Measurements from ENCODE around the gene SLC8A2.
A peak's percentile ranks its signal among the peaks of the same experiment; 100 is the strongest.

SLC8A2 gene

GRCh38 chr19:47448360-47448727 lies 23.3 kb downstream of the SLC8A2 start:
- no peak for DNase-seq

GRCh38 chr19:47447470-47448359 lies 24.0 kb downstream of the SLC8A2 start:
- DNase-seq = peak; percentile 77

- peak; percentile 56 for DNase-seq
Observed at GRCh38 chr19:47446534-47447469, 24.9 kb downstream of the SLC8A2 start.

- DNase-seq = peak; percentile 54
Observed at GRCh38 chr19:47445937-47446402, 25.7 kb downstream of the SLC8A2 start.

GRCh38 chr19:47445527-47445926 lies 26.2 kb downstream of the SLC8A2 start:
- DNase-seq = no peak

- peak; percentile 31 for DNase-seq
Observed at GRCh38 chr19:47444388-47444821, 27.3 kb downstream of the SLC8A2 start.

GRCh38 chr19:47443331-47443730 lies 28.4 kb downstream of the SLC8A2 start:
- no peak for DNase-seq

GRCh38 chr19:47438793-47439220 lies 32.9 kb downstream of the SLC8A2 start:
- DNase-seq = no peak

- no peak for DNase-seq
Observed at GRCh38 chr19:47437500-47437899, 34.2 kb downstream of the SLC8A2 start.

- peak; percentile 89 for DNase-seq
Observed at GRCh38 chr19:47436712-47437401, 34.8 kb downstream of the SLC8A2 start.

- no peak for DNase-seq
Observed at GRCh38 chr19:47435883-47436417, 35.7 kb downstream of the SLC8A2 start.

GRCh38 chr19:47435196-47435595 lies 36.5 kb downstream of the SLC8A2 start:
- no peak for DNase-seq

- no peak for DNase-seq
Observed at GRCh38 chr19:47434088-47434487, 37.6 kb downstream of the SLC8A2 start.

GRCh38 chr19:47433121-47433520 lies 38.6 kb downstream of the SLC8A2 start:
- DNase-seq = no peak

GRCh38 chr19:47432499-47432898 lies 39.2 kb downstream of the SLC8A2 start:
- DNase-seq = no peak

GRCh38 chr19:47432091-47432490 lies 39.6 kb downstream of the SLC8A2 start:
- no peak for DNase-seq

GRCh38 chr19:47430041-47430802 lies 41.5 kb downstream of the SLC8A2 start:
- DNase-seq = peak; percentile 58

GRCh38 chr19:47429140-47429793 lies 42.4 kb downstream of the SLC8A2 start:
- no peak for DNase-seq

GRCh38 chr19:47428177-47428894 lies 43.4 kb downstream of the SLC8A2 start:
- peak; percentile 94 for DNase-seq
